A204.1 (cell line): ENCODE measurements around the gene SAMD14.

ENCODE experiments used
- FAIRE-seq: peaks from 2 replicates; lab custom pipeline; 2012; peaks lifted over from hg19 to GRCh38; lab: Jason Lieb, UNC

SAMD14 gene

DNA sequence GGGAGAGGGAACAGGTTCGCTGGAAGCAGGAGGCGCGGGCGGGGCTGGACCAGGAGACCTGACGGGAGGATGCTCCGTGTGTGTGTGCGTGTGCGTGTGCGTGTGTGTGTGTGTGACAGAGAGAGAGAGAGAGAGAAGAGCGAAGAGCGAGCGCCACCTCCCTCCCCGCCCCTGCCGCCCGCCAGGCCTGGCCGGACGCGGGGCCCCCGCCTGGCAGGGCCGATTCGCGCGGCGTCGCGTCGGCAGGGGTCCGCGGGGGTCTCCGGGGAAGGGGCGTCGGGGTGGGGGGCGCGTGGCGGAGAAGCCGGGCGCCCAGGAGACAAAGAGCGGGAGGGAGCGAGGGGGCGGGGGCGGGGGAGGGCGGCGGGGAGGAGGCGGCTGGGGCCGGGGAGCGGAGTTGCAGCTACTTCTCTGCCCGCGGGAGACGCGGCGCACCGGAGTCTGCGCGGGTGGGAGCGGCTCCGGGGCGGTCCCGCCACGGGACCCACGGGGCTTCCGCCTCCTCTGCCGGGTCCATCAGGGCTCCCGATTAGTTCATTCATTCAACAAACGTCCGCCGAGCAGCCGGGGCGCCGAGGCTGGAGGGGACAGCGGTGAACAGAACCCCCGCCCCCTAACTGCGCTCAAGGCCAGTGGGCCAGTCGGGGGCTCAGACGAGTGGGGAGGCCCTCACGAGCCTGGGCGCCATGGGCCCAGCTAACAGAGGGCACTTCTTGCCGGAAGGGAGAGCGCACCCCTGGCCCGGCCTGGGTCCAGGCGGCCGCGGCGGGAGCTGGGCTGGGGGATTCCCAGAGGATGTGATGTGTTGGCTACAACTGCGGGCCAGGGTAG is at the start of gene SAMD14:
Gene SAMD14, minus strand, starts transcription at position 433 of the 831 bp plus-strand sequence. CDS start 5,201 bp downstream, outside the sequence.
- FAIRE-seq, result no peak

DNA sequence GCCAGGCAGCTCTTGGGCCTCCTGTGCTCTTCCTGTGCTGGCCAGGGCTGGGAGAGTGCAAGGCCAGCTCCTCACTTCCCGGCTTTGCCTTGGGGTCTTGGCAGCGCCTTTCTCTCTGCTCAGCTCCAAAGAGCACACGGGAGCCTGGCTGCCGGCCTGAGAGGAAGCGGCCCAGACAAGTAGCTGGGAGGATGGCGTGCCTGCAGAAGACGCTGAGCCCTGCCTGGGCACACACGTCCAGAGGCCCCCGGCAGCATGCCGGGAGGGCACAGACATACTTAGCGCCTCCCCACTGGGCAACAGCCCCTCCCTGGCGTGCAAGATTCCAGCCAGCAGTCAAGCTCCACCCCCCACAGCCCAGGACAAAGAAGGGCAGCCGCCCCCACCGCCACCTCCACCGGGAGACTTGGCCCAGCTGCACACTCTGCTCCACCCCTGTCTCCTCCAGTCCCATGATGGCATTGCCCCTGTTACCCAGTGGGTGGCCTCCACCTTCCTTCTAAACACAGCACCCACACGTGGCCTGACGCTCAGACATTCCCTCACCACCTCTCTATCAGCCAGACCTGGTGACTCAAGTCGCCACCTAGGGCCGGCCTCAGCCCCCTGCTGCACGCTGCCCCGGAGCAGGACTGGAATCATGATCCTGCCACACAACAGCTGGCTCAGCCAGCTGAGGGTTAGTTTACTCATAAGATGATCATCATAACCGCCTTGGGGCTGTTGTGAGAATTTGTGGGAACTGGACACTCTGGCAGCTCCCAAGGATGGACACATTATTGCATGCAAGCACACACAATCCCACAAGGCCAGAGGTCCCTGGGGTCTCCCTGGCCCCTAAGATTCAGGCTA is 48.2 kb upstream of the SAMD14 start:
- FAIRE-seq, result no peak

DNA sequence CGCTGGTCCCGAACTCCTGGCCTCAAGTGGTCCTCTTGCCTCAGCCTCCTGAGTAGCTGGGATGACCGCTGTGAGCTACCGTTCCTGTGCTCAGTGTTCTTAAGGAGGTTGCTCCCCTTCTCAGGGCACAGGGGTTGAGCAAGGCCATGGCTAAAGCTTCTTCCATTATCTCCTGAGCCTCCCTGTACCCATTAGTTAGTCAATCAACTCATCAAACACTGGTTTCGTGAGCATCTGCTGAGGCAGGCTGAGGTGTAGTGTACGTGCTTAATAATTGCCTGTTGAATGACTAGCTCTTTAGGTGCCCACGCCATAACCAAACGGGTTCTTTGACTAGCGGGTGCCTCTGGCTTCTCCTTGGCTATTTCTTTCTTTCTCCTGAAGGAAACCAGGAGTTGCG is 47.5 kb upstream of the SAMD14 start:
- no peak for FAIRE-seq

DNA sequence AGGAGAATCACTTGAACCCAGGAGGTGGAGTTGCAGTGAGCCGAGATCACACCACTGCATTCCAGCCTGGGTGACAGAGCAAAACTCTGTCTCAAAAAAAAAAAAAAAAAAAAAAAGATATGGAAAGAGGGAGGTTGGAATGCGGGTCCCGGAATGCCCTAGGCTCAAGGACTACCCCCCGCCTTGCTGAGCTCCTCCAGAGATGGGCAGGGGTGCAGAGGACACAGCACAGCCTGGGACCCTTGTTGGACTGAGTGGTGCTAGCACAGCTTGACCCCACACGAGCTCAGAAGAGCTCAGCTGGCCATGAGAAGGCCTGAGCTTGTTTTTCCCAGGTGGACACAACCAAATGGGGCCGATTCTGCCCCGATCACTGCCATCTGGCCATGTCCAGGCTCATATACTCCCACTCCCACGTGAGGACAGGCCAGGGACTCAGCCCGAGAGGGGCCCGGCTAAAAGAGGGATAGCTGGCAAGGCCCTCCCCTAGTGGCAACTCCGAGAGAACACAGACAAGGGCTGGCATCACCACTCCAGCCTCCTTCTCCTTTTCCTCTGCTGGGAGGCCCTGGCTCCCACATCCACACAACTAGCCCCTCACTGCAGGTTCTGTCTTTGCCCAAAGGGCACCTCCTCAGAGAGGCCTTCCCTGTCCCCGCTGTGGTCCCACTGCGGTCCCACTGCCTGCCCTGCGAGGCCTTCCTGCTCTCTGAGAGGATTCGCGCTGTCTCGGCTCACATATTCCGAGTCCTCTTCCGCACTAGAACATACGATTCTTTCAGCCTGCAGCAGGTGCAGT is 46.8 kb upstream of the SAMD14 start:
- no peak for FAIRE-seq

DNA sequence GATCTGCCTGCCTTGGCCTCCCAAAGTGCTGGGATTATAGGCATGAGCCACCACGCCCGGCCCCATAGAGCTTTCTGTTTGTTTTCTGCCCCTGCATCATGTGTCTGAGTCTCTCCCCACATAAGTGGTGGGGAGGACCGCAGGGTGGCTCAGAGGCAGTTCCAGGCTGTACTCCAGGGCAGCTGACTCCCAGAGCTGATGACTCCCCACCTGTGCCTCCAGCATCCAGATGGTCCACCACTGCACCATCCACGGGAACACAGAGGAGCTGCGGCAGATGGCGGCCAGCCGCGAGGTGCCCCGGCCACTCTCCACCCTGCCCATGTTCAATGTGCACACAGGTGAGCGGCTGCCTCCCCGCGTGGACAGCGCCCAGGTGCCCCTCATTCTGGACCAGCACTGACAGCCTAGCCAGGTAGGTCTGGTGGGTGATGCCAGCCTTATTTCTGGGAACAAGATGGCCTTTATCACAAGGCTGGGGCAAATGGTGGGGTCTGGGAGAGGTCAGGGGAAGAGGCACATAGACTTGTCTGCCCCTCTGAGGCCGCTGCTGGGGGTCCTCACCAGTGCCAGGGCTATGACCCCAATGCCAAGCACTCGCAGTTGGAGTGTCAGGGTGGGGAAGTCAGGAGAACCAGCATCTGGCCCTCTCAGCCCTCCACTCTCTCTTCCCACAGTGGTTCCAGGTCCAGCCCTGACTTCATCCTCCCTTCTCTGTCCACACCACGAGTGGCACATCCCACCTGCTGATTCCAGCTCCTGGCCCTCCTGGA is 45.3 kb upstream of the SAMD14 start:
- no peak for FAIRE-seq

DNA sequence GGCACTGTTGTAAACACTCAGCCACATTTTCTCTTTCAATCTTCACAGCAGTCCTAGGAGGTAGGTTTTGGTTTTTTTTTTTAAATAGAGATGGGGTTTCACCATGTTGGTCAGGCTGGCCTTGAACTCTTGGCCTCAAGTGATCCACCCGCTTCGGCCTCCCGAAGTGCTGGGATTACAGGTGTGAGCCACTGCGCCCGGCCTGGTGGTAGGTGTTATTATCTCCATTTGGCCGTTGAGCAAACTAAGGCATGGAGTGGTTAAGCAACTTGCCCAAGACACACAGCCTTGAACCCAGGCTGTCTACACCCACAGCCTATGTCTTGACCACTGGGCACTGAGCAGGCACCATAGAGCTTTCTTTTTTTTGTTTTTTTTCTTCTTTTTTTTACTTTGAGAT is 44.5 kb upstream of the SAMD14 start:
- FAIRE-seq, result no peak

DNA sequence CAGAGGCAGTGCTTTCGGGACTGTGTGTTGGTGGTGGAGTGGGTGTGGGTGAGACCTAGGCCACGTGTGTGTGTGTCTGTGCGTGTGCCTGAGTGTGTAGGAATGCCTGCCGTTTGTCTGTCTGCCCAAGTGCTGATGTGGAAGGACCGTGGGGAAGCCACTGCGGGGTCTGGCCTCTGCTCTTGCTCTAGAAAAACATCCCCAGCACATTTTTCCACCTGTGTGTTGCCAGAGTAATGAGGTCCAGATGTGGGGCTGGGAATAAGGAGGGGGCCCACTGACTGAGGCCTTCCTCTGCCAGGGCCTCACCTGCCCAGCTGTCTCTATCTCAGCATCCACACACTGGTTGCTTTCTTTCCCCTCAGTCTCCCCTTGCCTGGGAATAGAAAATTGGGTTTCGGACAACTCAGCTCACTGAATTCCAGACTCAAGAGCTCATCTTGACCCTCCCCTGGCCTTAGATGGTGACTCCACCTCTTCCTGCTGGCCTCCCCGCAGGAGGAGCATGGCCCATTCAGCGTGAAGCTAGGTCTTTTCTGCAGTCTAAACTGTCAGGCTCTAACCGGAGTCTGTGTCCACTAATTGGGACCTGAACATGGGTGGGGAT is 43.5 kb upstream of the SAMD14 start:
- FAIRE-seq, result no peak

DNA sequence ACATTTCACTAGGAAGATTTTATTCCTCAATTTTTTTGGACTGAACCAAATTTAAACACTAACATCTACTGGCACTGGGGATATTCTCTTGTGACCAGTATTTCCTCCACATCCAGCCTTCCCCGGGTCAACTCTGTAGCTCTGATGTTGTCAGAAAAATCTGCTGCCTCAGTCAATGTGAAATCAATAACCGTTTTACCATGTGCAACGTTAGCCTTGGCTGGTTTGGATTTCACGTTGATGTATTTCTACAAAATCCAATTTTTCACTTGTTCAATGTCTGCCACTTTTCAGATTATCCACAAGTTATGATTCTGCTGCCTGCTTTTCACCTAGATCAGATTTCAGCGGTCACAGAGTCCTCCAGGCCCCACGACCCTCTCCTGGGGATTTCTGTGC is 43.0 kb upstream of the SAMD14 start:
- no peak for FAIRE-seq

DNA sequence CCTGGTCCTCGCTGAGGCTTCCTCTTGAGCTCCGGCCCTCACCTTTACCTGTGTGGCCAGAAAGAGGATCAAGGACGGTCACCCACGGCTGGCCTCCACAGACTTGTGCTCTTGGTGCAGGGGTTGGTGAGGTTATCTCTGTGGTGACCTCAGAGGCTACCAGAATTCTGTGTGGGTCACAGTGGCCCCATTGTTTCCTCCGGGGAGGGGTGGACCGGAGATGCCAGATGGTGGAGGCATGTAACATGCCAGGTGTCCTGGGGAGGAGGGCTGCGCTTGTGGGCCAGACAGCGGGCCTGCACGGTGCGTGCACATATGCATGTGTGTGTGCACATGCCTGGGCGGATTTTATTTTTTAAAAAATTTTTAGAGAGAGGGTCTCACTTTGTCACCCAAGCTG is 42.2 kb upstream of the SAMD14 start:
- no peak for FAIRE-seq

DNA sequence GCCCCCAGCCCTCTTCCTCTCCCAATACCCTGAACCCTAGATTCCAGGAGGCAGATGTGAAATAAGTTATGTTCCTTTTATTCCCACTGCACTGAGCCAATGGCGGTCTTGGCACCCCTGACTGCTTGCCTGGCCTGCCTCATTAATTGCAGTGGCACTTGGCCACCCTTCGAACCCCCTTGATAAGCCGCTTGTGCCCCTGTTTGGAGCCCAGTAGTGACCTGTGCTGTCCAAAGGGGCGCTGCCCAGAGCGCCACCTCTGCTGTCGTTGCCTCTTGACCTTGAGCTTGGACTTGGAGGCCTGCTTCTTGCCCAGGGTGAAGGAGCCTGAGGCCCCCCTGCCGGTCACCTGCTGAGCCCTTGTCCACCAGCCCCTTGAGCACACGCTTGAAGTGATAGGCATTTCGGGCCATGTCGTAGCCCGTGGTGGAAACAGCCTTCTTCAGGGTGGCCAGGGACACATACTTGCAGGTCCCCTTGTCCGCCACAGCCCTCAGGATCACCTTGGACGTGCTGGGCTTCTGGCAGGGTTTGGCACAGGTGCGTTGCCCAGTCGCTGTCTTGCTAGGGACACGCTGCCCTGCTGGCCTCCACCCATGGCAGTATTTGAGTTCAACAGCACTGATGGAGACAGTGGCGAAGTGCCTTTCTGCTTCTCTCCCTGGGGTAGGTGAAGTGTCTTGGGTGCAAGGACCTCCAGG is 41.6 kb upstream of the SAMD14 start:
- FAIRE-seq, result no peak

DNA sequence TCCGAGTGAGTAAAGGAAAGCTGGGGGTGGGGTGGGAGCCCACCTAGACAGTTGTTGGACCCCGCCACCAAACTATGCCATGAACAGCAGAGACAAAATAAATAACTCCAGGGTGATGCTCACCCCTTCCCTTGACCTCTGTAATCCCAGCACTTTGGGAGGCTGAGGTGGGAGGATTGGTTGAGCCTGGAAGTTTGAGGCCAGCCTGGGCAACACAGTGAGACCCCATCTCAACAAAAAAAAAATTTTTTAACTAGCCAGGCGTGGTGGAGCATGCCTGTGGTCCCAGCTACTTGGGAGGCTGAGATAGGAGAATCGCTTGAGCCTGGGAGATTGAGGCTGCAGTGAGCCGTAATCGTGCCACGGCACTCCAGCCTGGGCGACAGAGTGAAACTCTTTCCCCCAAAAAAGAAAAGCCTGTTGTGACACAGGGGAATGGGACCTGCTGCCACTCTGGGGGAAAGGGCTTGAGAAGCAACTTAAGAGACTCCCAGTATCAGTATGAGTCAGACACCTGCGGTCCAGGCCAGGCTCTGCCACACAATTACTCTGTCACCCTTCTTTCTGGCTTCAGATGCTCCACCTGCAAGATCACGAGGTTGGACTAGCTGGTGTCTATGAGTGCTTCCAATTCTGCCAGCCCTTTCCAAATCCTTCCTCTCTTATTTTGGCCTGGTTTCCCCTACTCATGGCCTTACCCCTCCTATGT is 40.9 kb upstream of the SAMD14 start:
- no peak for FAIRE-seq

DNA sequence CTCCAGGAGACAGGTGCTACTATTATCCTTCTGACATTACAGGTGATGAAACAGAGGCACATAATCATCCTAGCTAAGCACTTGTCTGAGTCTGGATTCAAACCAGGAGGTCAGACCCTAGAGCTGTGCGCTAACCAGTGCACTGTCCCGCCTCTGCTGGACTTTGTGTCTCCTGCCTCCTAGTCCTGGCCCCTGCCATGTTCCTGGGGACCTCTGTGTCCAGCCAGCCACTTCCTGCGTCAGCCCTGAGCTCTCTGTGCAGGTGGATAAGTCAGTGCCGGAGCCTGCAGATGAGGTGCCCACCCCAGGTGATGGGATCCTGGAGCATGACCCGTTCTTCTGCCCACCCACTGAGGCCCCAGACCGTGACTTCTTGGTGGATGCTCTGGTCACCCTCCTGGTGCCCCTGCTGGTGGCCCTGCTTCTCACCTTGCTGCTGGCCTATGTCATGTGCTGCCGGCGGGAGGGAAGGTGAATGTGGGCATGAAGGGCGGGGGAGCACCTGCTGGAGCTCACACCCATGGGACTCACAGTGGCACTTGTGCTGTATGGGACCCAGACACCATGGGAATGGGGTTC is 40.0 kb upstream of the SAMD14 start:
- FAIRE-seq, result no peak

DNA sequence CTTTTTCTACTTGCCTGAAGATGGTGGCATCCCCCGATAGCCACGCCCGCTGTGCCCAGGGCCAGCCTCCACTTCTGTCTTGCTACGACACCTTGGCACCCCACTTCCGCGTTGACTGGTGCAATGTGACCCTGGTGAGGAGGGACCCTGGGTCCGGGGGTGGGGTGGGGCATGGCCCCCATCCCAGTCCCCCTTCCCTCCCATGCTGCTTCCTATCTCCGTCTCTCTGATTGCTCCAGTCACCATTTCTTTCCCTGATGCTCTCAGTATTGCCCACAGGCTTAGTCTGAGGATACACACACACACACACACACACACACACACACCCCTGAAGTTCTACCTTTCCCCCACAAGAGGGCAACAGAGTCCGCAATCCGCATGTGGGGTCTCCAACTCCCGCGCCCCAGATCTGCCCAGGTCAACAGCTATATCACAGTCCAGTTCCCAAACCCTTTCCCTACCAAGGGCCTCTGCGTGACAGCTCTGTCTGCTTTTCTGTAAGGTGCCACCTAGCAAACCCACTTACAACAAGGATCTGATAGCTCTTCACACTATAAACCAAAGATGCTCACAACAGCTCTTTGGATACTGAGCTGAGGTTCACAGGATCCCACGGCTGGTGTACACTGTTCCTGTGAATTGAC is 39.3 kb upstream of the SAMD14 start:
- FAIRE-seq, result no peak

DNA sequence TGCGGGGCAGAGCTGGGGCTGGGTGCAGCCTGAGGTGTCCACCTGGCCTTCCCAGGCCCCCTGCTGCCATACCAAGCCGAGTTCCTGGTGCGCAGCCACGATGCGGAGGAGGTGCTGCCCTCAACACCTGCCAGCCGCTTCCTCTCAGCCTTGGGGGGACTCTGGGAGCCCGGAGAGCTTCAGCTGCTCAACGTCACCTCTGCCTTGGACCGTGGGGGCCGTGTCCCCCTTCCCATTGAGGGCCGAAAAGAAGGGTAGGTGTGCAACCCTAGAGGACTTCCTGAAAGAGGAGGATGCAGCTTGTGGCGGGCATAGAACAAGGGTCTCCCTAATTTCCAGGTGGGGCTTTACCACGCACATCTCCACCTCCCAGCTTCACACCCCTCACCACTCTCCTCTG is 38.4 kb upstream of the SAMD14 start:
- no peak for FAIRE-seq

DNA sequence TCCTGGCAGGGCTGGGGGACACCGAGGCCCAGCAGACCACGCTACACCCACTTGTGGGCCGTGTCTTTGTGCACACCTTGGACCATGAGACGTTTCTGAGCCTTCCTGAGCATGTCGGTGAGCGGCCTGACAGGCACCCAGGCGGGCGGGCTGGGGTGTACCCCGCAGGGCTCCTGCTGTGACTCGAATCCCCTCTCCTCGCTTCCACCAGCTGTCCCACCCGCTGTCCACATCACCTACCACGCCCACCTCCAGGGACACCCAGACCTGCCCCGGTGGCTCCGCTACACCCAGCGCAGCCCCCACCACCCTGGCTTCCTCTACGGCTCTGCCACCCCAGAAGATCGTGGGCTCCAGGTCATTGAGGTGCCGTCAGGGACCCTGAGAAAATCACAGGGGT is 37.4 kb upstream of the SAMD14 start:
- FAIRE-seq, result no peak

DNA sequence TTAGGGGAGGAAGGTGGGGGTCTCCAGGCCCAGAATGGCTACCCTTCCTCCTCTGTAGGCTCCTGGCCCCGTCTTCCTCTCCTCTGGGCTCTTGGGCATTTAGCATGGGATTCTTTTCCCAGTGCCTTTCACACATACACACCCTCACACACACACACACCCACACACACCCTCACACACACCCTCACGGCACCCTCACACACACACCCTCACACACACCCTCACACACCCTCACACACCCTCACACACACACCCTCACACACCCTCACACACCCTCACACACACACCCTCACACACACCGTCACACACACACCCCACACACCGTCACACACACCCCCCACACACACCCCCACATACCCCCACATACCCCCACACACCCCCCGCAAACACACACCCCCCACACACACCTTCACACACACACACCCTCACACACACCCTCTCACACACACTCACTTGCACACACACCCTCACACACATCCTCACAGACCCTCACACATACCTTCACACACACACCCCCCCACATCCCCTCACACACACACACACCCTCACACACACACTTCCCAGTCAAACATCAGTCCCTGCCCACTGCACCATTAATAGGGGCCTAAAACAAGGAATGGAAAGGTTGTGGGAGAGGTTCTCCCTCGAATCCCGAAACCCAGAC is 36.7 kb upstream of the SAMD14 start:
- no peak for FAIRE-seq

DNA sequence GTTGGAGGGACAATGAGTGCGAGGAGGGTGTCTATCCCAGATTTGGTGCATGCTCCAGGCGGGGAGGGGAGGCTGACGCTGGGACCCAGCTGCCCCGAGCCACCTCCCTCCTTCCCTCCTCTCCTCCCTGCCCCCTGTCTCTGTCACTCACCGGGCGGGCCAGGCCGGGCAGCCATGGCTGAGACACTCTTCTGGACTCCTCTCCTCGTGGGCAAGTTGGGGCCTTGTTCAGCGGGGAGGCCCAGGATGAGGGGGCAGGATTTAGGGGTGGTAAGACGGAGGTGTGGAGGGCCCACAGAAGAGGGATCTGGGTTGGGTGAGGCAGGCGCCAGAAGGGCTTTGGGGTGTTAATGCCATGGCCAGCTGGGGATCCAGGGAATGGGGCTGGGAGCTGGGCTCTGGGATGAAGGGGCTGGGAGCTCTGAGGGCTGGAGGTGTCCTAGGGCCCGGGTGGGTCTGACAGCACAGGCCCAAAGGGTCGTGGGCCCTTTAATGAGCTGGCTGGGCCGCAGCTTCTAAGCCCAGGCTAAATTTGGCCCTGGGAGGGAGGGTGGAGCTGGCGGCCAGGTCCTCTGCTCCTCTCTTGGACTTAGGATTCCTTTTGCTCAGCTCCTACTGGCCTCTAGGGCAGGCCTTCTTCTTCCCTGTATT is 36.0 kb upstream of the SAMD14 start, which contains the start of gene SGCA:
Gene SGCA, plus strand, starts transcription at position 139 of the 651 bp plus-strand sequence. Its CDS starts 36 bp downstream, at position 175.
- FAIRE-seq, result no peak

DNA sequence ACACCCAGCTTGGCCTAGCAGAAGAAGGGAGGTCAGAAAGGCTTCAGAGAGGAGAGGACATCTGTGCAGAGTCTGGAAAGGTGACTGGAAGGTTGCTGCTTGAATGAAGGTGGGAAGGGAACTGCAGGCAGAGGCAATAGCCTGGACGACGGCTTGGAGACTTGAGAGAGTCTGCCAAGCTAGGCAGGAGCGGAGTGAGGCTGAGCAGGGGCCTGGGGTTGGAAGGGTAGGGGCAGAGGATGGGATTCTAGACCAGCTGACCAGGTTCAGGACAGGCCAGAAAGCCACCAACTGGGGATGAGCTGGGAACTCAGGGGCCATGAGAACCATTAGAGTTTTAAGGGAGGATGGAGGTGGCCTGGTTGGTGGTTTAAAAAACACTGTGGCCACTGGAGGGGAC is 35.5 kb upstream of the SAMD14 start:
- FAIRE-seq, result no peak
